ENCODE data around the gene TM6SF1.

Gene TM6SF1

GRCh38 chr15:83105440-83105839 lies 2.0 kb upstream of the TM6SF1 start:
- no peak for DNase-seq (ENCODE audit: low spot score in 2 of 2)
- no peak for ATAC-seq
- Mint-ChIP-seq H3K9me3 (no peaks in the 10 kb centered on the region), H3K27ac (no peak overlapping the region), H3K36me3 (no peaks in the 10 kb centered on the region), H3K4me1 (peaks cover 27% of the 10 kb centered on the region), H3K4me3 (no peak overlapping the region)

- H3K27ac Mint-ChIP-seq: no peak overlapping the region
- ATAC-seq (no peak), DNase-seq (ENCODE audit: low spot score in 2 of 2) (no peak)
- H3K4me3 Mint-ChIP-seq: peak overlapping the region; percentile 69
- peaks cover 27% of the 10 kb centered on the region for H3K4me1 Mint-ChIP-seq
- peaks cover 5% of the 10 kb centered on the region for H3K36me3 Mint-ChIP-seq
- no peaks in the 10 kb centered on the region for H3K9me3 Mint-ChIP-seq
Observed at GRCh38 chr15:83107841-83108181, 366 bp downstream of the TM6SF1 start.

GRCh38 chr15:83108266-83109219 lies 1.1 kb downstream of the TM6SF1 start:
- Mint-ChIP-seq H3K9me3 (no peaks in the 10 kb centered on the region), H3K4me1 (peaks cover 27% of the 10 kb centered on the region), H3K4me3 (peak overlapping the region; percentile 69), H3K27ac (no peak overlapping the region), H3K36me3 (peaks cover 5% of the 10 kb centered on the region)
- DNase-seq (ENCODE audit: low spot score in 2 of 2): peak in 1 of 2 donors; percentile 57
- ATAC-seq: peak; percentile 64

GRCh38 chr15:83109532-83109931 lies 2.1 kb downstream of the TM6SF1 start:
- Mint-ChIP-seq H3K36me3 (peaks cover 5% of the 10 kb centered on the region), H3K9me3 (no peaks in the 10 kb centered on the region), H3K4me1 (peaks cover 27% of the 10 kb centered on the region), H3K27ac (no peak overlapping the region), H3K4me3 (peak overlapping the region; percentile 69)
- DNase-seq (ENCODE audit: low spot score in 2 of 2): no peak
- ATAC-seq: no peak

GRCh38 chr15:83110381-83110780 lies 2.9 kb downstream of the TM6SF1 start:
- H3K36me3 Mint-ChIP-seq: peaks cover 5% of the 10 kb centered on the region
- no peak overlapping the region for H3K27ac Mint-ChIP-seq
- H3K9me3 Mint-ChIP-seq: no peaks in the 10 kb centered on the region
- DNase-seq (ENCODE audit: low spot score in 2 of 2) (no peak), ATAC-seq (no peak)
- no peak overlapping the region for H3K4me3 Mint-ChIP-seq
- peaks cover 27% of the 10 kb centered on the region for H3K4me1 Mint-ChIP-seq

- peaks cover 5% of the 10 kb centered on the region for H3K36me3 Mint-ChIP-seq
- H3K9me3 Mint-ChIP-seq: no peaks in the 10 kb centered on the region
- peaks cover 27% of the 10 kb centered on the region for H3K4me1 Mint-ChIP-seq
- H3K4me3 Mint-ChIP-seq: no peak overlapping the region
- H3K27ac Mint-ChIP-seq: no peak overlapping the region
- DNase-seq (ENCODE audit: low spot score in 2 of 2) (no peak), ATAC-seq (no peak)
Observed at GRCh38 chr15:83111149-83111548, 3.7 kb downstream of the TM6SF1 start.

- Mint-ChIP-seq H3K4me1 (peaks cover 20% of the 10 kb centered on the region), H3K4me3 (no peak overlapping the region), H3K9me3 (no peaks in the 10 kb centered on the region), H3K27ac (no peak overlapping the region), H3K36me3 (peaks cover 5% of the 10 kb centered on the region)
- no peak for ATAC-seq
- no peak for DNase-seq (ENCODE audit: low spot score in 2 of 2)
Observed at GRCh38 chr15:83112233-83112955, 4.9 kb downstream of the TM6SF1 start.

- H3K4me3 Mint-ChIP-seq: no peak overlapping the region
- H3K27ac Mint-ChIP-seq: no peak overlapping the region
Observed at GRCh38 chr15:83112956-83113299, 5.5 kb downstream of the TM6SF1 start.

GRCh38 chr15:83113881-83114674 lies 6.6 kb downstream of the TM6SF1 start:
- Mint-ChIP-seq H3K36me3 (peaks cover 5% of the 10 kb centered on the region), H3K27ac (no peak overlapping the region), H3K9me3 (no peaks in the 10 kb centered on the region), H3K4me3 (no peak overlapping the region), H3K4me1 (peaks cover 9% of the 10 kb centered on the region)
- no peak for DNase-seq (ENCODE audit: low spot score in 2 of 2)
- no peak for ATAC-seq

More at GRCh38 chr15:83112956-83113299, 5.5 kb downstream of the TM6SF1 start:
- DNase-seq (ENCODE audit: low spot score in 2 of 2) (no peak), ATAC-seq (no peak)
- Mint-ChIP-seq H3K9me3 (no peaks in the 10 kb centered on the region), H3K4me1 (peaks cover 20% of the 10 kb centered on the region), H3K36me3 (peaks cover 5% of the 10 kb centered on the region)

- no peak overlapping the region for H3K27ac Mint-ChIP-seq
- peaks cover 5% of the 10 kb centered on the region for H3K36me3 Mint-ChIP-seq
- no peak for ATAC-seq
- H3K4me1 Mint-ChIP-seq: peaks cover 2% of the 10 kb centered on the region
- no peak for DNase-seq (ENCODE audit: low spot score in 2 of 2)
- H3K9me3 Mint-ChIP-seq: no peaks in the 10 kb centered on the region
- no peak overlapping the region for H3K4me3 Mint-ChIP-seq
Observed at GRCh38 chr15:83114856-83115255, 7.4 kb downstream of the TM6SF1 start.

- Mint-ChIP-seq H3K27ac (no peak overlapping the region), H3K4me1 (no peaks in the 10 kb centered on the region), H3K36me3 (peaks cover 6% of the 10 kb centered on the region), H3K9me3 (no peaks in the 10 kb centered on the region), H3K4me3 (no peak overlapping the region)
- DNase-seq (ENCODE audit: low spot score in 2 of 2): no peak
- ATAC-seq: peak; percentile 46
Observed at GRCh38 chr15:83115410-83115809, 8.0 kb downstream of the TM6SF1 start.

- Mint-ChIP-seq H3K9me3 (no peaks in the 10 kb centered on the region), H3K27ac (no peak overlapping the region)
- peak in 1 of 2 donors; percentile 42 for DNase-seq (ENCODE audit: low spot score in 2 of 2)
Observed at GRCh38 chr15:83115831-83116565, 8.6 kb downstream of the TM6SF1 start.

GRCh38 chr15:83118291-83118827 lies 10.9 kb downstream of the TM6SF1 start:
- no peak for DNase-seq (ENCODE audit: low spot score in 2 of 2)
- no peak overlapping the region for H3K4me3 Mint-ChIP-seq
- no peak for ATAC-seq
- H3K36me3 Mint-ChIP-seq: peaks cover 10% of the 10 kb centered on the region
- H3K9me3 Mint-ChIP-seq: no peaks in the 10 kb centered on the region
- no peaks in the 10 kb centered on the region for H3K4me1 Mint-ChIP-seq
- no peak overlapping the region for H3K27ac Mint-ChIP-seq

More at GRCh38 chr15:83115831-83116565, 8.6 kb downstream of the TM6SF1 start:
- no peaks in the 10 kb centered on the region for H3K4me1 Mint-ChIP-seq
- H3K36me3 Mint-ChIP-seq: peaks cover 12% of the 10 kb centered on the region
- ATAC-seq: peak; percentile 93
- no peak overlapping the region for H3K4me3 Mint-ChIP-seq

GRCh38 chr15:83118968-83119367 lies 11.5 kb downstream of the TM6SF1 start:
- Mint-ChIP-seq H3K9me3 (no peaks in the 10 kb centered on the region), H3K27ac (no peak overlapping the region), H3K4me1 (no peaks in the 10 kb centered on the region), H3K36me3 (peaks cover 10% of the 10 kb centered on the region), H3K4me3 (no peak overlapping the region)
- no peak for ATAC-seq
- DNase-seq (ENCODE audit: low spot score in 2 of 2): no peak

Data from stimulated activated effector memory CD8-positive, alpha-beta T cell treated with anti-CD3 and anti-CD28 coated beads, Interleukin-12 subunit alpha, Interleukin-12 subunit beta, amount 100 ng/mL, for 72 hours (primary cell).